HEK293 (cell line): Measurements from ENCODE around the gene ART5.
"Not testable (repeated sequence)": the region's sequence is repeated elsewhere in the genome, so short reads cannot be mapped to it uniquely, and the experiment has no call there.

ENCODE experiments used
- CTCF ChIP-seq: fragments of 450-650 bp; formaldehyde crosslinking; IDR thresholded peaks from 2 replicates; pipeline ENCODE4 v1.5.1; 2016; ENCODE audit warnings: missing biosample characterization, missing genetic modification characterization
- HOXA7 ChIP-seq: sonication (generic); formaldehyde crosslinking; IDR thresholded peaks from 2 replicates; pipeline ENCODE4 v1.8.1; 2022; ENCODE audit warnings: missing genetic modification reagents, borderline replicate concordance
- MEIS1 ChIP-seq: sonication (generic); formaldehyde crosslinking; IDR thresholded peaks from 2 replicates; pipeline ENCODE4 v1.8.1; 2022; ENCODE audit warnings: missing genetic modification reagents, mild to moderate bottlenecking, borderline replicate concordance
- PRDM2 ChIP-seq: fragments of 450-650 bp; formaldehyde crosslinking; IDR thresholded peaks from 2 replicates; pipeline ENCODE4 v1.5.1; 2016; ENCODE audit warnings: missing biosample characterization, missing genetic modification characterization, borderline replicate concordance
- REST ChIP-seq: fragments of 450-650 bp; formaldehyde crosslinking; IDR thresholded peaks from 2 replicates; pipeline ENCODE4 v1.5.1; 2016; ENCODE audit warnings: missing biosample characterization, missing genetic modification characterization
- ZBTB7A ChIP-seq: fragments of 450-650 bp; formaldehyde crosslinking; IDR thresholded peaks from 2 replicates; pipeline ENCODE4 v1.5.1; 2016; ENCODE audit warnings: low read depth, missing biosample characterization, missing genetic modification characterization
- ZBTB8A ChIP-seq: fragments of 450-650 bp; formaldehyde crosslinking; IDR thresholded peaks from 2 replicates; pipeline ENCODE4 v1.5.1; 2016; ENCODE audit warnings: missing biosample characterization, missing genetic modification characterization
- ZNF362 ChIP-seq: fragments of 450-650 bp; formaldehyde crosslinking; IDR thresholded peaks from 2 replicates; pipeline ENCODE4 v1.5.1; 2016; ENCODE audit warnings: missing biosample characterization, missing genetic modification characterization
- ZNF514 ChIP-seq: fragments of 450-650 bp; formaldehyde crosslinking; IDR thresholded peaks from 2 replicates; pipeline ENCODE4 v1.5.1; 2016; ENCODE audit warnings: missing biosample characterization, missing genetic modification characterization
- ZNF629 ChIP-seq: fragments of 450-650 bp; formaldehyde crosslinking; IDR thresholded peaks from 2 replicates; pipeline ENCODE4 v1.5.1; 2017; ENCODE audit warnings: missing biosample characterization, missing genetic modification characterization

- TF ChIP-seq MEIS1; HOXA7; ZBTB7A (tag by site-specific recombination); REST (tag by site-specific recombination); ZNF514 (tag by site-specific recombination); ZBTB8A (tag by site-specific recombination); CTCF (tag by site-specific recombination); ZNF362 (tag by site-specific recombination); PRDM2 (tag by site-specific recombination); ZNF629 (tag by site-specific recombination): not testable (repeated sequence)
Observed at GRCh38 chr11:3648843-3649242, 7.1 kb upstream of the ART5 start.
